Measurements from ENCODE around the gene GALNT9.

GALNT9 gene

DNA sequence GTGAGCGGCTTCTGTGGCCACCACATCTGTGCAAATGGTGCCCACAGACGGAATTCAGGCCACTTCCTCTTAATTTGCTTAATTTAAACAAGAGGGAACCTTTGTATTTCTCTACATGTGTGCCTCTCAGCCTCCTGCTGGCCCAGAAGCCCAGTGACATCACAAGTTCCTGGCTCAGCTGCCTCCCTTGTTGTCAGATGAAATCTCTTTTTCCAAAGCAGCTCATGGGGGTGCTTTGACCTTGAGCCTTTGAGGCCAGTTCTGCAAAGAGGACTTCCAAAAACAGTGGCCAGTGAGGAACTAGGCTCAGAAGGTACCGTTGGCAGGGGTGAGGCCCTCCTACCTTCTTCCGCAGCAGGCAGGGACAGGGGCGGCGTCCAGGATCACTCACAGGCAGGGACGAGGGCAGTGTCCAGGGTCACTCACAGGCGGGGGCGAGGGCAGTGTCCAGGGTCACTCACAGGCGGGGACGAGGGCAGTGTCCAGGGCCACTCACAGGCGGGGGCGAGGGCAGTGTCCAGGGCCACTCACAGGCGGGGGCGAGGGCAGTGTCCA is 35.0 kb upstream of the GALNT9 start:
- H3K4me3 Mint-ChIP-seq: no peak overlapping the region
- H3K9me3 Mint-ChIP-seq: peaks cover 5% of the 10 kb centered on the region
- no peak overlapping the region for H3K27ac Mint-ChIP-seq
- peaks cover 22% of the 10 kb centered on the region for H3K27me3 Mint-ChIP-seq (ENCODE audit: low read depth, poor library complexity)
- H3K4me1 Mint-ChIP-seq: peaks cover 37% of the 10 kb centered on the region
- DNase-seq: no peak
- H3K36me3 Mint-ChIP-seq (ENCODE audit: low read depth): no peaks in the 10 kb centered on the region
- TF ChIP-seq, protein P1, sequence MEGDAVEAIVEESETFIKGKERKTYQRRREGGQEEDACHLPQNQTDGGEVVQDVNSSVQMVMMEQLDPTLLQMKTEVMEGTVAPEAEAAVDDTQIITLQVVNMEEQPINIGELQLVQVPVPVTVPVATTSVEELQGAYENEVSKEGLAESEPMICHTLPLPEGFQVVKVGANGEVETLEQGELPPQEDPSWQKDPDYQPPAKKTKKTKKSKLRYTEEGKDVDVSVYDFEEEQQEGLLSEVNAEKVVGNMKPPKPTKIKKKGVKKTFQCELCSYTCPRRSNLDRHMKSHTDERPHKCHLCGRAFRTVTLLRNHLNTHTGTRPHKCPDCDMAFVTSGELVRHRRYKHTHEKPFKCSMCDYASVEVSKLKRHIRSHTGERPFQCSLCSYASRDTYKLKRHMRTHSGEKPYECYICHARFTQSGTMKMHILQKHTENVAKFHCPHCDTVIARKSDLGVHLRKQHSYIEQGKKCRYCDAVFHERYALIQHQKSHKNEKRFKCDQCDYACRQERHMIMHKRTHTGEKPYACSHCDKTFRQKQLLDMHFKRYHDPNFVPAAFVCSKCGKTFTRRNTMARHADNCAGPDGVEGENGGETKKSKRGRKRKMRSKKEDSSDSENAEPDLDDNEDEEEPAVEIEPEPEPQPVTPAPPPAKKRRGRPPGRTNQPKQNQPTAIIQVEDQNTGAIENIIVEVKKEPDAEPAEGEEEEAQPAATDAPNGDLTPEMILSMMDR (IDR thresholded peaks at IDR 0.05): no peak

DNA sequence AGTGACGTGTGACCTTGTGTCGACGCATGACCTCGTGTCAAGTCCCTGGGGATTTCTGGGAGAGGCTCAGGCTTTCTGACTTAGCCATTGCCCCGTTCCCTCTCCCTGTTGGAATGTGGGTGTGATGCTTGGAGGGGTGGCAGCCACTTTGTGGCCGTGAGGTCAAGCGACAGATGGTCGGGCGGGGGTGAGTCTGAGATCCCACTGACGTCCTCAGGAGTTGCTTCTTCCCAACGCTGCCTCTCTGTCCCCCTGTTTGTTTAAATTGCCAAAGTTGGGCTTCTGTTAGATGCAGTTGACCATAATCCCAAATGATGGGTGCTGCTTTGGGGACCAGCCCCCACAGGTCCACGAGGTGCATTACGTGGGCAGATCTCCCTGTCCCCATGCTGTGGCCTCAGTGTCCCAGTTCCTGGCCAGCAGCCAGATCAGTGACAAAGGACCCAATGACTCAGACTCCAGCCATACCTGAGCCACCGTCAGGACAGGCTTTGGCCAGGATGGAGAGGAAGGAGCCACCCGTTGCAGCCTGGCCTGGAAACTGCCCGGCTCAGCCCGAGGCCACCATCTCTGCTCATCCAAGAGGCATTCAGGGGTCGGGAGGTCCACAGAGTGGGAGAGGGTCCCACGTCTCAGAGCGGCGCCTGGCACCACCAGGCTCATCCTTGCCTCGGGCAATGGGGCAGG is 34.4 kb upstream of the GALNT9 start:
- H3K27ac Mint-ChIP-seq: no peak overlapping the region
- H3K9me3 Mint-ChIP-seq: peaks cover 5% of the 10 kb centered on the region
- DNase-seq: peak; percentile 24
- H3K27me3 Mint-ChIP-seq (ENCODE audit: low read depth, poor library complexity): peaks cover 16% of the 10 kb centered on the region
- no peaks in the 10 kb centered on the region for H3K36me3 Mint-ChIP-seq (ENCODE audit: low read depth)
- TF ChIP-seq, protein P1 (IDR thresholded peaks at IDR 0.05): no peak
- peaks cover 33% of the 10 kb centered on the region for H3K4me1 Mint-ChIP-seq
- H3K4me3 Mint-ChIP-seq: no peak overlapping the region

DNA sequence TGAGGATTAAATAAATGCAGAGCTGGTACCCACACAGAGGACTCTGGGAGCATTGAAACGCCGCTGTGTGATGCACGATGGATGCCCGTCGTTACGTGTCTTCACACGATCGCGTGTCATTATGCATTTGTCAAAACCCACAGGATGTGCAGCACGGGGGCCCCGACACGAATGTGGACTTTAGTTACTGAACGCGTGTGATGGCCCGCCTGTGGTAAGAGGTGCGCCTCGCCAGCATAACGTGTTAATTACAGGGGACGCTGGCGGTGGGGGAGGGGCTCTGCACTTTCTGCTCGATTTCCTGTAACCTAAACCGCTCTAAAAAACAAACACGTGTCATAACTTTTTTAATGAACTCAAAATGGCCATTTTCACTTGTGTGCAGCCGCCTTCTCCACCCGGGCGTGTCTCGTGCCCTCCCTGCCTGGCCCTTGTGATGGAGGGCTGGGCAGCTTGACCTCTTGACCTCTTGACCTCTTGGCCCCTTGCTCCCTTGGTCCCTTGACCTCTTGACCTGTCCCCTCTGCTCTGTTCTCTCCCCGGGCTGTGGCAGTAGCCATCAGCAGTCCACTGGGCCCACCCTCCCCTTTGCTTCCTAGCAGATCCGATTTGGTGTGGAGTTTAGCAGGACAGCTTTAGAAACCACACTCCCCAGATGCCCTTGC is 33.7 kb upstream of the GALNT9 start:
- TF ChIP-seq, protein P1 (IDR thresholded peaks at IDR 0.05): no peak
- no peak overlapping the region for H3K4me3 Mint-ChIP-seq
- peaks cover 27% of the 10 kb centered on the region for H3K4me1 Mint-ChIP-seq
- H3K27me3 Mint-ChIP-seq (ENCODE audit: low read depth, poor library complexity): peaks cover 10% of the 10 kb centered on the region
- H3K36me3 Mint-ChIP-seq (ENCODE audit: low read depth): no peaks in the 10 kb centered on the region
- peaks cover 5% of the 10 kb centered on the region for H3K9me3 Mint-ChIP-seq
- no peak overlapping the region for H3K27ac Mint-ChIP-seq
- no peak for DNase-seq

DNA sequence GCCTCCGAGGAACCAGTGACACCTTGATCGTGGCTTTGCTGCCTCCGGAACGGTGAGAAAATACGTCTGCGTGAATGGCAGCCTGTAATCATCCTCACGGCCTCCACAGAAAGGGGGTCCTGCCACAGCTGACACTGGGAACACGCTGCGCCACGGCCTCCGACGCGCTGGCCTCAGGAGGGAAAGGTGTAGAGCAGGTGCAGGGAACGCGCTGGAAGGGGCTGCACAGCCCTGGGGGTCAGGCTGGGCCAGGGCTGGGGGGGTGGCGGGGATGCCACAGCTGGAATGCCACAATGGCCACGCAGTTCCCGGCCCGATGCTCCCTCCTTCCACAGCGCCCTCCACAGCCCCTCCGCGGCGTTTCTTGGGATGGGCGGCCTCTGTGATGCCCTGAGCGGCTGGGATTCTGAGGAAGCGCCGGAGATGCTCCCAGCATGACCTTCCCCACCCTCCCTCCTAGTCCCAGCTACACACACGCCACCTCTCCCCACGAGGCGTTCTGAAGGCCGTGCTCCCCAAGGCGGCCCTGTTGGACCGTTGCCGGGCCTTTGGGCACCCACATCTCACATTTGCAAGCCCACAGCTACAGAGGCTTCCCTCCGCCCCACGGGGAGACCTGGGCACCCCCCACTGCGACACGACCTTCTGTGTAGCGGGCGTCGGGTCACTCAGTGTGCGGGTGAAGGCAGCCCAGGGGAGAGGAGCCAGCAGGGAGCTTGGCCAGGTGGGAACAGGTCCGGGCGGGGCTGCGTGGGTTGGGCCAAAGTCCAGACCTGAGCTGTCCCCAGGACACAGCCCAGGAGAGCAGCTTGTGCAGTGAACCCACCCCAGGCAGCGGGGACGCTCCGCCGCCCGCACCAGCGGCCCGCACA is 31.8 kb upstream of the GALNT9 start:
- Mint-ChIP-seq H3K4me3 (no peak overlapping the region), H3K9me3 (peaks cover 5% of the 10 kb centered on the region), H3K27ac (no peak overlapping the region), H3K36me3 (ENCODE audit: low read depth) (no peaks in the 10 kb centered on the region), H3K27me3 (ENCODE audit: low read depth, poor library complexity) (peaks cover 9% of the 10 kb centered on the region), H3K4me1 (peaks cover 18% of the 10 kb centered on the region)
- TF ChIP-seq, protein P1 (IDR thresholded peaks at IDR 0.05): no peak
- DNase-seq: no peak

DNA sequence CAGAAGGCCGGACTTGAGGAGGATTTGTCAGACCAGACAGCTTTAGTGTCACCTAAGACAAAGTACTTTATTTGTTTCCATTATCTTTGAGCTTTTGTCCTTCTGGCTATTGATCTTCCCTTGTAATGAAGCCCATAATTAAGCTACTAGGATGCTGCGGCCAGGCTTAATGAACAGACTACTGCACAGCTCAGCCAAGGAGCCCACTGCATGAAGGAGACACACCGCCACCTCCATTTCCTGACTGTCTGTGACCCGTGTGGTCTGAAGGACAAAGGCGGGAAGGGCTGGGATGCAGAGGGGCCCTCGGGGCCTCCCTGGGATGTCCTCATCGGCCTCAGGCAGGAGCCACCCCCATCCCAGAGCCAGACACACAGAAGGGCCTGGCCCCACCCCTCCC is 31.0 kb upstream of the GALNT9 start:
- Mint-ChIP-seq H3K27ac (no peak overlapping the region), H3K4me1 (peaks cover 16% of the 10 kb centered on the region), H3K27me3 (ENCODE audit: low read depth, poor library complexity) (peaks cover 16% of the 10 kb centered on the region), H3K36me3 (ENCODE audit: low read depth) (no peaks in the 10 kb centered on the region), H3K9me3 (peaks cover 5% of the 10 kb centered on the region), H3K4me3 (no peak overlapping the region)
- DNase-seq: no peak
- TF ChIP-seq, protein P1 (IDR thresholded peaks at IDR 0.05): no peak

All from nephron progenitor cell (in vitro differentiated cells).